Measurements from ENCODE around the gene SYT15. TPM values are rescaled to one million over a fixed set of nuclear protein-coding genes. Genes with fewer than 3 reads are reported as not detected.
"Not testable (repeated sequence)": the region's sequence is repeated elsewhere in the genome, so short reads cannot be mapped to it uniquely, and the experiment has no call there.

SYT15 gene
- polyA plus RNA-seq, 3 donors: 0.23 to 0.31 TPM; not detected in 1

DNA sequence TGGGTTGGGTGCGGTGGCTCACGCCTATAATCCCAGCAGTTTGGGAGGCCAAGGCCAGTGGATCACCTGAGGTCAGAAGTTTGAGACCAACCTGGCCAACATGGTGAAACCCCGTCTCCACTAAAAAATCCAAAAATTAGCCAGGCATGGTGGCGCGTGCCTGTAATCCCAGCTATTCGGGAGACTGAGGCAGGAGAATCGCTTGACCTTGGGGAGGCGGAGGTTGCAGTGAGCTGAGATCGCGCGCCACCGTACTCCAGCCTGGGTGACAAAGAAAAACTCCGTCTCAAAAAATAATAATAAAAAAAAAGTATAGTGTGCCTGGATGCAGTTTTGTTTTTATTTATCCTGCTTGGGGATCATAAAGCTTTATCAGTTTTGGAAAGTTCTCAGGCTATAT, 14.4 kb downstream of the SYT15 start:
- H3K4me2 ChIP-seq (replicated peaks; ENCODE audit: extremely low read depth, low read length, poor library complexity, severe bottlenecking); H3K9ac ChIP-seq (ENCODE audit: insufficient read depth, low read length, poor library complexity, severe bottlenecking); H3K27me3 Mint-ChIP-seq (ENCODE audit: low read depth in 3 of 3); H3K27ac Mint-ChIP-seq; H3K79me2 ChIP-seq (ENCODE audit: insufficient read depth, low read length); H3K4me3 ChIP-seq (replicated peaks in 1 of 3; ENCODE audit: low read depth in 2 of 3, low read length in 3 of 3); H3K4me1 Mint-ChIP-seq; DNase-seq; H3K27me3 ChIP-seq (ENCODE audit: control insufficient read depth in 2 of 2, insufficient read depth in 2 of 2, low read length in 2 of 2); H3K9me3 Mint-ChIP-seq; H2AFZ ChIP-seq (ENCODE audit: insufficient read depth, low read depth, low read length, poor library complexity, severe bottlenecking); H3K4me3 Mint-ChIP-seq; H3K36me3 ChIP-seq (replicated peaks in 1 of 2; ENCODE audit: control insufficient read depth in 1 of 2, insufficient read depth in 2 of 2, low read length in 2 of 2); H3K9me3 ChIP-seq (replicated peaks in 1 of 2; ENCODE audit: control insufficient read depth in 1 of 2, insufficient read depth in 1 of 2, low read length in 2 of 2); H4K20me1 ChIP-seq (ENCODE audit: insufficient read depth, low read length); H3K27ac ChIP-seq (ENCODE audit: low read depth in 1 of 2, low read length in 2 of 2); H3K4me1 ChIP-seq (ENCODE audit: control insufficient read depth in 1 of 2, insufficient read depth in 2 of 2, low read length in 2 of 2); intact Hi-C loops (cut with micrococcal nuclease); H3K36me3 Mint-ChIP-seq: not testable (repeated sequence)
- no CpG with 5 or more reads among the region's 13 CpGs for WGBS (ENCODE audit: insufficient coverage)

DNA sequence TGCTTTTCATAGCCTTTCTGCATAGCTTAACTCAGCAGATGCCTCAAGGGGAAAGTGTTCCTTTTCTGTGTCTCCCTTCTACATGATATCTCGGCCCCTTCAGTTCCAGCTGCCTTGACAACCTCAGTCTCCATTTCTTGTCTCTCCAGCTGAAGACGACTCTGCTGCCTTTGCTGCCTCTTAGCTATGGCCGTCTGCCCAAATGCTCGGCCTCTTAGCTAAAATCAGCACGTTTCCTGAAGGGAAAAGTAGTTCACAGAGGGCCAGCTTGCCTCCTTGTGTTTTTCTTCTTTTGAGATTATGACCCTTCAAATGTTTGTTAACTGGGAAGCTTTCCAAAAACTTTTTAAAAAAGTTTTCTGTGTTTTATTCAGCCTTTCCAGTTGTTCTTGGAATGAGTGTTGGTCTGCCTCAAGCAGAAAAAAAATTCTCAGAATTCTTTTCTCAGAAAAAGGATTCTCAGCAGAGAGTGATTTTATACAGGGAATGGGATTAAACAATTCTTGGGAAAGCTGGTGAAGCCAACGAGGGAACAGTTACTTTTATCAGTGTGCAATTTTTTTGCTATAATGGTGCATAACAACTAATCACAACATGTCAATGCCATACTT, 15.6 kb downstream of the SYT15 start:
- H2AFZ ChIP-seq (ENCODE audit: insufficient read depth, low read depth, low read length, poor library complexity, severe bottlenecking); H3K36me3 Mint-ChIP-seq; H3K4me1 ChIP-seq (ENCODE audit: control insufficient read depth in 1 of 2, insufficient read depth in 2 of 2, low read length in 2 of 2); DNase-seq; H4K20me1 ChIP-seq (ENCODE audit: insufficient read depth, low read length); H3K4me1 Mint-ChIP-seq; H3K79me2 ChIP-seq (ENCODE audit: insufficient read depth, low read length); H3K9me3 Mint-ChIP-seq; H3K36me3 ChIP-seq (replicated peaks in 1 of 2; ENCODE audit: control insufficient read depth in 1 of 2, insufficient read depth in 2 of 2, low read length in 2 of 2); H3K27me3 Mint-ChIP-seq (ENCODE audit: low read depth in 3 of 3); H3K4me3 ChIP-seq (replicated peaks in 1 of 3; ENCODE audit: low read depth in 2 of 3, low read length in 3 of 3); intact Hi-C loops (cut with micrococcal nuclease); H3K4me2 ChIP-seq (replicated peaks; ENCODE audit: extremely low read depth, low read length, poor library complexity, severe bottlenecking); H3K4me3 Mint-ChIP-seq; H3K27ac ChIP-seq (ENCODE audit: low read depth in 1 of 2, low read length in 2 of 2); H3K9me3 ChIP-seq (replicated peaks in 1 of 2; ENCODE audit: control insufficient read depth in 1 of 2, insufficient read depth in 1 of 2, low read length in 2 of 2); H3K9ac ChIP-seq (ENCODE audit: insufficient read depth, low read length, poor library complexity, severe bottlenecking); H3K27ac Mint-ChIP-seq; H3K27me3 ChIP-seq (ENCODE audit: control insufficient read depth in 2 of 2, insufficient read depth in 2 of 2, low read length in 2 of 2): not testable (repeated sequence)
- no CpG with 5 or more reads among the region's 6 CpGs for WGBS (ENCODE audit: insufficient coverage)

DNA sequence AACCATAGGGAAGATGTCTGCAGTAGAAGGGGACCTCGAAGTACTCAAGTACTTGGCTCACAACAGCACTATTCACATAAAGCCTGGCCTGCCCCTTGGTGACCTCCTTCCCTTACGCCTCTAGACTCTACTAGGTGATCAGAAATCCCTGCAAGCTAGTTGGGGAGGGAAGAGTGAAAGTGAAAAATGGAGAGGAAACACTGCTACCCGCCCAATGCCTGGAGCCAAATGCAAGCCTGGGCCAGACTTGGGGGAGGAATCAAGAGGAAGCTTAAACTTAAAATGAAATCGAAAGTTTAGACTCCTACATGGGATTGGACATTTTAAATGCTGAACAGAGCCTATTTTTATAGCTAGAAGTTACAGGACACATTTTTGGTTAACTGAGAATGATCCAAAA, 17.6 kb downstream of the SYT15 start:
- H3K9ac ChIP-seq (ENCODE audit: insufficient read depth, low read length, poor library complexity, severe bottlenecking); H3K27me3 ChIP-seq (ENCODE audit: control insufficient read depth in 2 of 2, insufficient read depth in 2 of 2, low read length in 2 of 2); H3K27me3 Mint-ChIP-seq (ENCODE audit: low read depth in 3 of 3); H4K20me1 ChIP-seq (ENCODE audit: insufficient read depth, low read length); H2AFZ ChIP-seq (ENCODE audit: insufficient read depth, low read depth, low read length, poor library complexity, severe bottlenecking); H3K4me1 Mint-ChIP-seq; H3K4me1 ChIP-seq (ENCODE audit: control insufficient read depth in 1 of 2, insufficient read depth in 2 of 2, low read length in 2 of 2); H3K36me3 ChIP-seq (replicated peaks in 1 of 2; ENCODE audit: control insufficient read depth in 1 of 2, insufficient read depth in 2 of 2, low read length in 2 of 2); H3K36me3 Mint-ChIP-seq; H3K9me3 Mint-ChIP-seq; H3K79me2 ChIP-seq (ENCODE audit: insufficient read depth, low read length); intact Hi-C loops (cut with micrococcal nuclease); H3K4me2 ChIP-seq (replicated peaks; ENCODE audit: extremely low read depth, low read length, poor library complexity, severe bottlenecking); H3K27ac Mint-ChIP-seq; H3K27ac ChIP-seq (ENCODE audit: low read depth in 1 of 2, low read length in 2 of 2); H3K9me3 ChIP-seq (replicated peaks in 1 of 2; ENCODE audit: control insufficient read depth in 1 of 2, insufficient read depth in 1 of 2, low read length in 2 of 2): not testable (repeated sequence)
- H3K4me3 Mint-ChIP-seq: peak overlapping the region in 1 of 2 donors; percentile 62
- WGBS (ENCODE audit: insufficient coverage): no CpG with 5 or more reads among the region's 4 CpGs
- peak overlapping the region in 2 of 3 experiments; percentile 19 to 51 for H3K4me3 ChIP-seq (replicated peaks in 1 of 3; ENCODE audit: low read depth in 2 of 3, low read length in 3 of 3)
- peak in 1 of 3 donors; percentile 2 for DNase-seq
